ENCODE data around the gene EMILIN1. TPM values are rescaled to one million over a fixed set of nuclear protein-coding genes. Genes with fewer than 3 reads are reported as not detected.

Gene EMILIN1
- total RNA-seq, 1 donor from 2014 or later: 1.1 TPM

GRCh38 chr2:27057184-27057583, 21.2 kb upstream of the EMILIN1 start:
- DNase-seq (ENCODE audit: low spot score, unreplicated experiment): no peak
- Mint-ChIP-seq H3K27ac (no peak overlapping the region), H3K9me3 (ENCODE audit: low read depth) (no peaks in the 10 kb centered on the region), H3K4me3 (ENCODE audit: low read depth) (no peak overlapping the region), H3K27me3 (no peaks in the 10 kb centered on the region), H3K36me3 (ENCODE audit: insufficient read depth) (peaks cover 15% of the 10 kb centered on the region), H3K4me1 (ENCODE audit: low read depth) (peaks cover 2% of the 10 kb centered on the region)
- TF ChIP-seq, protein P1, sequence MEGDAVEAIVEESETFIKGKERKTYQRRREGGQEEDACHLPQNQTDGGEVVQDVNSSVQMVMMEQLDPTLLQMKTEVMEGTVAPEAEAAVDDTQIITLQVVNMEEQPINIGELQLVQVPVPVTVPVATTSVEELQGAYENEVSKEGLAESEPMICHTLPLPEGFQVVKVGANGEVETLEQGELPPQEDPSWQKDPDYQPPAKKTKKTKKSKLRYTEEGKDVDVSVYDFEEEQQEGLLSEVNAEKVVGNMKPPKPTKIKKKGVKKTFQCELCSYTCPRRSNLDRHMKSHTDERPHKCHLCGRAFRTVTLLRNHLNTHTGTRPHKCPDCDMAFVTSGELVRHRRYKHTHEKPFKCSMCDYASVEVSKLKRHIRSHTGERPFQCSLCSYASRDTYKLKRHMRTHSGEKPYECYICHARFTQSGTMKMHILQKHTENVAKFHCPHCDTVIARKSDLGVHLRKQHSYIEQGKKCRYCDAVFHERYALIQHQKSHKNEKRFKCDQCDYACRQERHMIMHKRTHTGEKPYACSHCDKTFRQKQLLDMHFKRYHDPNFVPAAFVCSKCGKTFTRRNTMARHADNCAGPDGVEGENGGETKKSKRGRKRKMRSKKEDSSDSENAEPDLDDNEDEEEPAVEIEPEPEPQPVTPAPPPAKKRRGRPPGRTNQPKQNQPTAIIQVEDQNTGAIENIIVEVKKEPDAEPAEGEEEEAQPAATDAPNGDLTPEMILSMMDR (IDR thresholded peaks at IDR 0.05; ENCODE audit: unreplicated experiment): no peak

DNA sequence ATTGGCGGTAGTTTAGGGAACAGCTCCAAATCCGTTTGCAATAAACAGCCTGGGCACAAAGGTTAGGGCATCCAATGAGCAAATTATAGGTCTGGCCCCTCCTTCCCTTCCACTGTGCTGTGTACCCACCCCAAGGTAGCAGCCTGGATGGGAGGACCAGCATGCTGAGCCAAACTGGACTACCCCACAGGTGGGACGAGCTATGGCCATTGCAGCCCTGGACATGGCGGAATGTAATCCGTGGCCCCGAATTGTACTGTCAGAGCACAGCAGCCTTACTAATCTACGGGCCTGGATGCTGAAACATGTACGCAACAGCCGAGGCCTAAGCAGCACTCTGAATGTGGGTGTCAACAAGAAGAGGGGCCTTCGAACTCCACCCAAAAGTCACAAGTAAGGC, 20.2 kb upstream of the EMILIN1 start:
- DNase-seq (ENCODE audit: low spot score, unreplicated experiment): no peak
- Mint-ChIP-seq H3K4me1 (ENCODE audit: low read depth) (no peaks in the 10 kb centered on the region), H3K27ac (no peak overlapping the region), H3K27me3 (no peaks in the 10 kb centered on the region), H3K4me3 (ENCODE audit: low read depth) (no peak overlapping the region), H3K36me3 (ENCODE audit: insufficient read depth) (peaks cover 18% of the 10 kb centered on the region), H3K9me3 (ENCODE audit: low read depth) (no peaks in the 10 kb centered on the region)
- TF ChIP-seq, protein P1 (IDR thresholded peaks at IDR 0.05; ENCODE audit: unreplicated experiment): no peak

DNA sequence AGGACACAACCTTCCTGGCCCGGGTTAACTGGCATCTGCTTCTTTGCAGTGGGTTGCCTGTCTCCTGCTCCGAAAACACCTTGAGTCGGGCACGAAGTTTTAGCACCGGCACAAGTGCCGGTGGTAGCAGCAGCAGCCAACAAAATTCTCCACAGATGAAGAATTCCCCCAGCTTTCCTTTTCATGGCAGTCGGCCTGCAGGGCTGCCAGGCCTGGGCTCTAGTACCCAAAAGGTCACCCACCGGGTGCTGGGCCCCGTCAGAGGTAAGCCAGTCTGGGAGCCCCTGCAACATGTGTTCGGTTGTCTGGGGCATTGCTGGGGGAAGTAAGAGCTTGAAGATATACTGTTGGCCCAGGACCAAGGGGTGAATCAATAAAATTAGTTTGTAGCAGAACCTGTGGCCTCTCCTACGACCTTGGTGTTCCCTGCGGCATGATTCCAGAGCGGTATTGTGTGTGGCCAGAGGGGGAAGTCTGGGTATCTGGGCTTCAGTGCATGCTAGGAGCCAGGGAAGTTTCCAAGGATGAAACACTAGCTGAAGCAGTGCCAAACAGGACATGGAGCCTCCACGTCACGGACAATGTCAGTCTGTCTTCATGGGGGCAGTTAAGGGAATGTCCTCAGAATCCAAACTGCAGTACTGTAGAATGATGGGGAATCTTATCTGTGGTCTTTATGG, 19.1 kb upstream of the EMILIN1 start:
- no peak overlapping the region for H3K4me3 Mint-ChIP-seq (ENCODE audit: low read depth)
- H3K4me1 Mint-ChIP-seq (ENCODE audit: low read depth): no peaks in the 10 kb centered on the region
- DNase-seq (ENCODE audit: low spot score, unreplicated experiment): no peak
- no peaks in the 10 kb centered on the region for H3K27me3 Mint-ChIP-seq
- TF ChIP-seq, protein P1 (IDR thresholded peaks at IDR 0.05; ENCODE audit: unreplicated experiment): no peak
- H3K9me3 Mint-ChIP-seq (ENCODE audit: low read depth): no peaks in the 10 kb centered on the region
- H3K36me3 Mint-ChIP-seq (ENCODE audit: insufficient read depth): peaks cover 14% of the 10 kb centered on the region
- H3K27ac Mint-ChIP-seq: no peak overlapping the region

- DNase-seq (ENCODE audit: low spot score, unreplicated experiment): no peak
- Mint-ChIP-seq H3K36me3 (ENCODE audit: insufficient read depth) (peaks cover 10% of the 10 kb centered on the region), H3K27ac (no peak overlapping the region), H3K27me3 (no peaks in the 10 kb centered on the region), H3K4me3 (ENCODE audit: low read depth) (no peak overlapping the region), H3K9me3 (ENCODE audit: low read depth) (no peaks in the 10 kb centered on the region), H3K4me1 (ENCODE audit: low read depth) (no peaks in the 10 kb centered on the region)
- TF ChIP-seq, protein P1 (IDR thresholded peaks at IDR 0.05; ENCODE audit: unreplicated experiment): no peak
Observed at GRCh38 chr2:27060323-27060722, 18.1 kb upstream of the EMILIN1 start.

GRCh38 chr2:27065128-27065527, 13.3 kb upstream of the EMILIN1 start:
- Mint-ChIP-seq H3K4me1 (ENCODE audit: low read depth) (peaks cover 2% of the 10 kb centered on the region), H3K27ac (no peak overlapping the region), H3K36me3 (ENCODE audit: insufficient read depth) (peaks cover 17% of the 10 kb centered on the region), H3K27me3 (no peaks in the 10 kb centered on the region), H3K4me3 (ENCODE audit: low read depth) (no peak overlapping the region), H3K9me3 (ENCODE audit: low read depth) (no peaks in the 10 kb centered on the region)
- TF ChIP-seq, protein P1 (IDR thresholded peaks at IDR 0.05; ENCODE audit: unreplicated experiment): no peak
- no peak for DNase-seq (ENCODE audit: low spot score, unreplicated experiment)
